Mesenchymal stem cell (in vitro differentiated cells and primary cell): ENCODE results near the gene KIF5A.
A peak's percentile ranks its signal among the peaks of the same experiment; 100 is the strongest.

ENCODE experiments used
- DNase-seq: peaks from one replicate; pipeline ENCODE4 v3.0.0-alpha.2; 2013
- H2AFZ ChIP-seq: one replicate; pipeline ENCODE4 v1.6.1; 2013; ENCODE audit warnings: low read depth, mild to moderate bottlenecking, control low read depth, inconsistent platforms, low read length, moderate library complexity
- H2AK5ac ChIP-seq: 2 replicates; pipeline ENCODE4 v1.6.1; 2013; ENCODE audit warnings: low read length, moderate library complexity, mild to moderate bottlenecking, inconsistent platforms; ENCODE audit not compliant: severe bottlenecking
- H2BK120ac ChIP-seq: one replicate; pipeline ENCODE4 v1.6.1; 2013; ENCODE audit warnings: low read depth, mild to moderate bottlenecking, inconsistent platforms, low read length, moderate library complexity
- H2BK12ac ChIP-seq, 2 experiments: one replicate each; pipeline ENCODE4 v1.6.1; 2013; ENCODE audit warnings: inconsistent platforms in 2 of 2, low read length in 2 of 2, mild to moderate bottlenecking in 2 of 2, moderate library complexity in 2 of 2, control low read depth in 1 of 2
- H2BK15ac ChIP-seq: one replicate; pipeline ENCODE4 v1.6.1; 2013; ENCODE audit warnings: mild to moderate bottlenecking, low read depth, inconsistent platforms; ENCODE audit not compliant: poor library complexity, severe bottlenecking
- H2BK5ac ChIP-seq: 2 replicates; pipeline ENCODE4 v1.6.1; 2013; ENCODE audit warnings: low read depth, mild to moderate bottlenecking, low read length, control low read depth, inconsistent platforms; ENCODE audit not compliant: poor library complexity, severe bottlenecking
- H3K14ac ChIP-seq, 2 experiments: one replicate each; pipeline ENCODE4 v1.6.1; 2013; ENCODE audit warnings: inconsistent platforms in 2 of 2, low read length in 2 of 2, control low read depth in 1 of 2, mild to moderate bottlenecking in 1 of 2, moderate library complexity in 1 of 2
- H3K18ac ChIP-seq, 2 experiments: one replicate each; pipeline ENCODE4 v1.6.1; 2013; ENCODE audit warnings: inconsistent platforms in 2 of 2, low read length in 2 of 2, control low read depth in 1 of 2, low read depth in 1 of 2, mild to moderate bottlenecking in 1 of 2
- H3K23ac ChIP-seq, 2 experiments: one replicate each; pipeline ENCODE4 v1.6.1; 2013; ENCODE audit warnings: inconsistent platforms in 2 of 2, low read length in 2 of 2, mild to moderate bottlenecking in 2 of 2, moderate library complexity in 2 of 2, control low read depth in 1 of 2
- H3K27ac ChIP-seq: 2 replicates; pipeline ENCODE4 v1.5.1; 2013; ENCODE audit warnings: mild to moderate bottlenecking, moderate library complexity, low read length, control low read depth, inconsistent platforms; ENCODE audit not compliant: poor library complexity, severe bottlenecking
- H3K27me3 ChIP-seq, 2 experiments: 2 replicates each; pipeline versions ENCODE4 v1.6.1 to v1.7.0; 2013; ENCODE audit warnings: low read length in 2 of 2, mild to moderate bottlenecking in 2 of 2, moderate library complexity in 2 of 2, control low read depth in 1 of 2, inconsistent platforms in 1 of 2; ENCODE audit not compliant: control insufficient read depth in 1 of 2, insufficient read depth in 1 of 2
- H3K36me3 ChIP-seq, 2 experiments: 2 replicates each; pipeline versions ENCODE4 v1.6.1 to v1.7.0; 2013; ENCODE audit warnings: low read length in 2 of 2, control low read depth in 1 of 2, inconsistent platforms in 1 of 2, low read depth in 1 of 2, mild to moderate bottlenecking in 1 of 2; ENCODE audit not compliant: insufficient read depth in 2 of 2, control insufficient read depth in 1 of 2
- H3K4ac ChIP-seq, 2 experiments: one replicate each; pipeline ENCODE4 v1.6.1; 2013; ENCODE audit warnings: inconsistent platforms in 2 of 2, low read length in 2 of 2, mild to moderate bottlenecking in 2 of 2, moderate library complexity in 2 of 2, control low read depth in 1 of 2, low read depth in 1 of 2
- H3K4me1 ChIP-seq: 2 replicates; pipeline ENCODE4 v1.6.1; 2013; ENCODE audit warnings: low read depth, low read length, control low read depth; ENCODE audit not compliant: control insufficient read depth, insufficient read depth
- H3K4me2 ChIP-seq: 2 replicates; pipeline ENCODE4 v1.6.1; 2013; ENCODE audit warnings: low read length, mild to moderate bottlenecking, inconsistent platforms; ENCODE audit not compliant: poor library complexity, severe bottlenecking
- H3K4me3 ChIP-seq, 2 experiments: 2 replicates each; pipeline versions ENCODE4 v1.5.1 to v1.7.0; 2013; ENCODE audit warnings: low read length in 2 of 2, mild to moderate bottlenecking in 2 of 2, control low read depth in 1 of 2, low read depth in 1 of 2; ENCODE audit not compliant: insufficient read depth in 1 of 2
- H3K79me1 ChIP-seq: replicated peaks from 2 replicates; pipeline ENCODE4 v1.6.1; 2013; ENCODE audit warnings: mild to moderate bottlenecking, control low read depth, low read length, inconsistent platforms; ENCODE audit not compliant: poor library complexity, severe bottlenecking
- H3K9ac ChIP-seq: 2 replicates; pipeline ENCODE4 v1.7.0; 2013; ENCODE audit warnings: mild to moderate bottlenecking, low read length, moderate library complexity
- H3K9me3 ChIP-seq: 2 replicates; pipeline ENCODE4 v1.7.0; 2013; ENCODE audit warnings: mild to moderate bottlenecking, low read length; ENCODE audit not compliant: control insufficient read depth
- H4K8ac ChIP-seq: one replicate; pipeline ENCODE4 v1.6.1; 2013; ENCODE audit warnings: inconsistent platforms, mild to moderate bottlenecking, low read length, moderate library complexity
- H4K91ac ChIP-seq: one replicate; pipeline ENCODE4 v1.6.1; 2013; ENCODE audit warnings: mild to moderate bottlenecking, low read length, inconsistent platforms
- WGBS: methylation state at CpG from one replicate; pipeline ENCODE4 v1.1.7; 2013; ENCODE audit warnings: mixed read lengths; 5-methylcytosine and 5-hydroxymethylcytosine counted together

KIF5A gene

GRCh38 chr12:57626921-57627445, 77.1 kb downstream of the KIF5A start:
- Histone ChIP-seq H3K18ac (no peak overlapping the region), H2BK15ac (no peak overlapping the region), H2BK120ac (no peak overlapping the region), H4K8ac (no peak overlapping the region), H3K4me3 (no peak overlapping the region), H3K14ac (no peak overlapping the region), H3K27me3 (peaks cover 95 to 96% of the 10 kb centered on the region in 2 experiments), H3K4ac (no peak overlapping the region), H3K9ac (no peak overlapping the region), H3K9me3 (no peaks in the 10 kb centered on the region), H3K4me1 (peaks cover 11% of the 10 kb centered on the region), H2AK5ac (no peak overlapping the region), H3K23ac (no peak overlapping the region), H2BK5ac (no peak overlapping the region), H2AFZ (no peak overlapping the region), H3K36me3 (no peaks in the 10 kb centered on the region), H2BK12ac (no peak overlapping the region), H3K4me2 (no peak overlapping the region), H4K91ac (no peak overlapping the region), H3K27ac (no peak overlapping the region), H3K79me1 (no peaks in the 10 kb centered on the region)
- no peak for DNase-seq
- 36% methylated on average over 5 of the region's 9 CpGs for WGBS

- Histone ChIP-seq H3K9ac (no peak overlapping the region), H2BK5ac (no peak overlapping the region), H4K91ac (no peak overlapping the region), H3K14ac (no peak overlapping the region), H3K18ac (no peak overlapping the region), H3K27me3 (peaks cover 93 to 96% of the 10 kb centered on the region in 2 experiments), H2BK12ac (no peak overlapping the region), H3K27ac (no peak overlapping the region), H2AK5ac (no peak overlapping the region), H3K4ac (no peak overlapping the region), H2AFZ (no peak overlapping the region), H3K36me3 (no peaks in the 10 kb centered on the region), H3K9me3 (no peaks in the 10 kb centered on the region), H4K8ac (no peak overlapping the region), H3K79me1 (no peaks in the 10 kb centered on the region), H3K4me2 (no peak overlapping the region), H2BK15ac (no peak overlapping the region), H3K4me3 (peak overlapping the region in 1 of 2 experiments; percentile 18), H3K4me1 (peaks cover 18% of the 10 kb centered on the region), H3K23ac (peak overlapping the region in 1 of 2 experiments; percentile 73), H2BK120ac (no peak overlapping the region)
- no peak for DNase-seq
- WGBS = 10% methylated on average over 67 of the region's 67 CpGs
These were observed 77.8 kb downstream of the KIF5A start for GRCh38 chr12:57627501-57628279.

- Histone ChIP-seq H3K4ac (no peak overlapping the region), H3K9me3 (no peaks in the 10 kb centered on the region), H3K27me3 (peaks cover 89 to 96% of the 10 kb centered on the region in 2 experiments), H2BK15ac (no peak overlapping the region), H3K9ac (no peak overlapping the region), H3K4me3 (no peak overlapping the region), H3K23ac (no peak overlapping the region), H3K18ac (no peak overlapping the region), H3K4me2 (no peak overlapping the region), H2AK5ac (no peak overlapping the region), H4K91ac (no peak overlapping the region), H3K4me1 (peaks cover 24% of the 10 kb centered on the region), H3K36me3 (no peaks in the 10 kb centered on the region), H3K27ac (no peak overlapping the region), H3K14ac (no peak overlapping the region), H2BK5ac (no peak overlapping the region), H4K8ac (no peak overlapping the region), H3K79me1 (no peaks in the 10 kb centered on the region), H2BK12ac (no peak overlapping the region), H2AFZ (no peak overlapping the region), H2BK120ac (no peak overlapping the region)
- no peak for DNase-seq
- WGBS = 50% methylated on average over 26 of the region's 29 CpGs
These were observed 78.7 kb downstream of the KIF5A start for GRCh38 chr12:57628280-57629191.
